Measurements from ENCODE around the gene CD58.
"Not testable (repeated sequence)": the region's sequence is repeated elsewhere in the genome, so short reads cannot be mapped to it uniquely, and the experiment has no call there.

CD58 gene

DNA sequence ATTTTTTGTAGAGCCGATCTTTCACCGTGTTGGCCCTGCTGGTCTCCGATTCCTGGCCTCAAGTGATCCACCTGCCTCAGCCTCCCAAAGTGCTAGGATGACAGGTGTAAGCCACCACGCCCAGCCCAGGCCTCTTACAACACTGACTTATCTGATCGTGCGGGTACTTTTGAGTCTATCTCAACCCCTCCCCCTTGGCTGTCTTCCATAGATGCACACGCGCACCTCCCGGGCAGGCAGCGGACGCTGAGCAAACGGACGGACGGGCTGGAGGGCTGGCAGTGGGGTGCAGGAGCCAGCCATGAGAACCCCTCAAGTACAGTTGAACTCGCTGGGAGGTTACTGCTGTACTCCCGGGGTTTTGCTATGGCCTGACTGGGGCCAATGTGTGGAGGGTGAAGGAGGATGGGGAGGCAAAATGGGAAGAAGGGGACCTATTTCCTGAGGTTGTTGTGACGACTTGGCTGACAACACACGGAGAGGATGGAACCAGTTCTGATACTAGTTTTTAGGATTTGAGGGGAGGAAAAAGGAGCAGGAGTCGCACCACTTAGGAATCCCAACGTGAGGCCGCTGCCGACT lies 959 bp downstream of the CD58 start:
- DNase-seq = peak; percentile 37

DNA sequence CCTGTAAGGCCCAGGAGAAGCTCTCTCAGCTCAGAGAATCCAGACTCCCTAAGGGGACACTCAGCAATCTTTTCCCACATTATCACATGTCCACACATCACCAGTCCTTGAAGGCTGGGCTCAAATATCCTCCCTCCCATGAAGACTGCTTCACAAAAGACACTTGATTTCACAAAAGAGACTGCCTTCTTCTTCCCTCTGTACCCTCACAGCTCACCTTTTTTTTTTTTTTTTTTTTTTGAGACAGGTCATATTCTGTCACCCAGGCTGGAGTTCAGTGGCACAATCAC lies 1.5 kb downstream of the CD58 start:
- no peak for DNase-seq

DNA sequence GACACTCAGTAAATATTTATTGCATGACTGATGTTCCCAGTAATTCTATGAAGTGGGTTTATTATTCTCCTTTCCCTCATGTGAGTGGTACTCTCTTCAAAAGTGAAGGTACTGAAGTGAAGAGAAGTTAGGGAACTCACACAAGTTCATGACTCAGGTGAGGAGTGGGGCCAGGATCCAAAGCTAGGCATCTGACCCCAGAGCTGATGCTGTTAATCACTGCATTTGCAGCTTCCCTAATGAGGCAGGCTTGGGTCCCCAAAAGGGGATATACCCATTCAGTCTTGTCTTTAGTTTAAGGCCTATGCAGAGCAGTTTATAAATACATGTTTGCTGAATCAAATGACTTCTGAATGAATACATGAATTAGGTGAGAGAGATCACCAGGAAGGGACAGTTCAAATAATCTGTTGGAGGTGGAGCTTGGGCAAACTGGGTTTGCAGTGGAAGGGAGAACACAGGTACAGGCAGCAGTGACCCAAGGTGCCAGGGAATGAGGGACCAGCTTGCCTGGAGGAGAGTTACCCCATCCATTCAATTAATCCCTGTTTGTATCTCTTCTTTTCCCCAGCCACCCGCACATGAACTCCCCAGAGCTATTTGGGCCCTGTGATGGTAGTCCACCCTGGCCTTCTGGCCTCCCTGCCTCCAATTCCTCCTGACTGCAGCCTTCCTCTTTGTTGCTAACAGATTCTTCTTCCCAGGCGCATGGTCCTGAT lies 2.0 kb downstream of the CD58 start:
- DNase-seq = no peak

DNA sequence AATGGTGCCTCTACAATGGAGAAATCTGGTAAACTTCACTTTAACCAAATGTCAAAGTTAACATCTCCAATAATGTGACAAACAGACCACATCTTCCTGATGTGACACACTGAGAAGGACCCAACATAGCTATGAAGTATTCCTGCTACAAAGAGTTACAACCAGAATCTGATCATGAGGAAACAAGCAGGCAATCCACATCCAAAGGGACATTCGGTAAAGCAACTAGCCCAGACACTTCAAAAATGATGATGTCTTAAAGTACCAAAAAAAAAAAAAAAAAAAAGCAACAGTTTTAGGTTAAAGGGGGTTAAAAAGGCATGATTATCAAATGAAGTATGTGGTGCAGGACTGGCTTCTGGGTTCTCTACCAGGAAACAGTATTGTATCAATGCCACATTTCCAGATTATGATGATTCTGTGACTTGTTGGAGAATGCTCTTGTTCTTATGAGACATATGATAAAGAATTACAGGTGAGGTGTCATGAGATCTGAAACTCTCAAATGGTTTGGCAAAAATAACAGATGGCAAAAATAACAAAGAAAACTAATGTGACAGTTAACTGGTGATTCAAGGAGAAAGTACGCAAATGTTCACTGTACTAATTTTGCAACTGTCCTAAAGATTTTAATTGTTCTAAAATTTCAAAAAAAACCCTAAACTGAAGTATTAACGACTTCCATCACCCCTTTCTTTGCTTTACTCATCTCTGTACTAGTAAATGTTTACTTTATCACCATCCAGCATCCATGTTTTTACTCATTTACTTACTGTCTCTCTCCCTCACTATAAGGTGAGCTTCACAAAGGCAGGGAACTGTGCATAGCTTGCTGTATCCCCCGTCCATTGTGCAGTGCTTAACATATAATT lies 2.8 kb downstream of the CD58 start:
- no peak for DNase-seq

DNA sequence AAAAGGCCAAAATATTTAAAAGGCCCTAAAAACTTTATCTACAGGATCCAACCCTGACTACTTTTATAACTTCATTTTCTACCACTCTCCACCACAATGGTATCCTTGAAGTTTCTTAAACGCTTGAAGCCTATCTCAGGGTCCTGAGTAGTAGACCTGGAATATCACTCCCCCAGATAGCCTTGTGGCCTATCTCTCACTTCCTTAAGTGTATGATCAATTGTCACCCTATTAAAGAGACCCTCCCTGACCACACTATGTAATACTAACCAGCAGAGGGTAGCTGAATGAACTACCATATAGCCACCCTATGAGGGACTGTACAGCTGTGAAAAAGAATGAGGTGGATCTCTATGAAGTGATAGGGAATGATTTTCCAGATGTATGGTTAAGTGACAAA lies 5.6 kb downstream of the CD58 start:
- DNase-seq = no peak

DNA sequence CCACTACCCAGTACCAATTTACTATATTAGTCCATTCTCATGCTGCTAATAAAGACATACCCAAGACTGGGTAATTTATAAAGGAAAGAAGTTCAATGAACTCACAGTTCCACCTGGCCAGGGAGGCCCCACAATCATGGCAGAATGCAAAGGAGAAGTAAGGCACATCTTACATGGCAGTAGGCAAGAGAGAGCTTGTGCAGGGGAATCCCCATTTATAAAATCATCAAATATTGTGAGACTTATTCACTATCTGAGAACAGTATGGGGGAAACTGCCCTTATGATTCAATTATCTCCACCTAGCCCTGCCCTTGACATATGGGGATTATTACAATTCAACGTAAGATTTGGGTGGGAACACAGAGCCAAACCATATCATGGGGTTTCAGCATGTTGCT lies 6.4 kb downstream of the CD58 start:
- DNase-seq = no peak

DNA sequence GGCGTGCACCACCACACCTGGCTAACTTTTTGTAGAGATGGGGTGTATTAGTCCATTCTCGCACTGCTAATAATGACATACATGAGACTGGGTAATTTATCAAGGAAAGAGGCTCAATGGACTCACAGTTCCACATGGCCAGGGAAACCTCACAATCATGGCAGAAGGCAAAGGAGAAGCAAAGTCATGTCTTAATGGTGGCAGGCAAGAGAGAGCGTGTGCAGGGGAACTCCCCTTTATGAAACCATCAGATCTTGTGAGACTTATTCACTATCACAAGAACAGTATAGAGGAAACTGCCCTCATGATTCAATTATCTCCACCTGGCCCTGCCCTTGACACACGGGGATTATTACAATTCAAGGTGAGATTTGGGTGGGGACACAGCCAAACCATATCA lies 8.4 kb downstream of the CD58 start:
- DNase-seq = not testable (repeated sequence)

DNA sequence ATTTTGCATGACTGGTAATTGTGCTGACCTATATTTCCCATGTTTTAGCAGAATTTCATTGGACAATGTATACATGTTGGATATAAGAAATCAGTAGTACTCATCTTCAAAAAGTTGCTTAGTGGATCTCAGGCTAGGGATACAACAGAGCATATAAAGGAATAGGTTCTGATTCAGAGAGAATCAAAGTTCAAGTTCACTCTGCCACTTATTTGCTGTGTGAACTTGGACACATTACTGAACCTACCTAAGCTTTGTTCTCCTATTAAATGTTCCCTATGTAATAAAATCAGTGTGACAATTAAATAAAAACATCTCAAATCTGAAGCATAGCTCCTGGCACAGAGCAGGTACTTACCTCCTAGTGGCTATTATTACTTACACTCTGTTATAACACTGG lies 9.3 kb downstream of the CD58 start:
- DNase-seq = no peak

DNA sequence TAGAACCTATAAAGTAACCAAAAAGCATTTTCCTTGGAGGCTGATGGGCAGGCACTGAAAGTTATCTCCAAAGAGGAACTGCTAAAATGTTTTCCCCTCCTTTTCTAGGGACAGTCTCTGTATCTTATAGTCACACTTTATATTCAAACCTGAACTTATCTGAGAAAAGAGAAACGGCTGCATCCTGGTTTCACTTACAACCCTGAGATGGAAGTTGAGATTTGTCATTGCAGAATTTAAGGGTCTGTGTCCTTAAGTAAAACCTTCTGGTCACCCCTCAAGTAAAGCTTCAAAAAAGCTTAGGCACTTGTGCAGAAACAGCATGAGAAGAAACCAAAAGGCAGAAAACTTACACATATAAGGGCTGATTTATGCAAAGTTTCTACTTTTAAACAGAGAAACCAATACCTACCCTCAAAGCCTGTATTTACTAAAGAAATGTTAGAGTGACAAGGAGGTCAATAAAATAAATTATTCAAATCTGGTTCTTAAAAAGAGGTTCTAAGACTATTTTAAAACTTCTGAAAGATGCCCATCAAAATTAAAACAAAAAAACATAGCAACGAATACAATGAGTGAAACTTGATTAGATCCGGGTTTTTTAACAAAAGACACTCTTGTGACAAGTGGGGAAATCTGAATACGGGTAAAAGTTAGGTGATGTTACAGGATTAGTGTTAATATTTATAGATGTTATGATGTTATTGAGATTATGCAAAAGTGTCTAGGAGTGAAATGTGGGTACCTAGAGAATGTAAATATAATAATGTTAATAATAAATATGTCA lies 9.9 kb downstream of the CD58 start:
- no peak for DNase-seq

DNA sequence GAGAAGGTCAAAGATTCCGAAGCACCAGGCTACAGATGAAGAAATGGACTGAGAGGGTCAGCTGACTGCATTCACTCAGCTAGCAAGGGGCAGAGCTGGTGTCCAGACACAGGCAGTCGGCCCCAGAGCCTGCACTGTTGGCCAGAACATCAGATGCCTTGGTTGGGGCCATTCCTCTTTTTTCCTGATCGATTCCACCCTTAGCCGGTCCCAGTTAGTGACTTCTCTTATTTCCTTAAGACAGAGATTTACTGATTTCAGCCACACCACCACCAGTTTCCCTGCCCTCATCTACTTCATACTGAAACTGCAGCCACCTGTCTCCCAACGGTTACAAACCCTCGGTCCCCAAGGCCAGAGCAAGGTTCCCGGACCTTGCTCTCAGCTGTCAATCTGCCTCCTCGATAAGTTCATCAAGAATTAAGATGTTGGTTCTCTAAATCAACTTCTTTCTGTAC lies 11.5 kb downstream of the CD58 start:
- no peak for DNase-seq

DNA sequence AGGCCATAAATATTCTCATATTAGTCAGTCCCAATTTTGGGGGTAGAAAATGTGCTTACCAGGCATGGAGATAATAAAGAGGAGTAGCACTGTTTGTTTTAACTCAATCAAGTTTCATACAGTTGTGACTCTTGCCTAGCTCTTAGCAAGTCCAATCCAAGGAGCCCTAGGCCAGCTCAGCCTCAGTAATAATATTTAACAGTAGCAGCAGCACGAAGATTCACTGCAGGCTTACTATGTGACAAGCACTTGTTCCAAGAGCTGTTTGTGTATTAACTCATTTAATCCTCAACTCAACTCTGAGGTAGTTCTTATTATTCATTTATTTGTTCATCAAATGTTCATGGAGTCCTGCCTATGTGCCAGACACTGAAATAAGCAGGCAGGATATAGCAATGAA lies 12.3 kb downstream of the CD58 start:
- no peak for DNase-seq

DNA sequence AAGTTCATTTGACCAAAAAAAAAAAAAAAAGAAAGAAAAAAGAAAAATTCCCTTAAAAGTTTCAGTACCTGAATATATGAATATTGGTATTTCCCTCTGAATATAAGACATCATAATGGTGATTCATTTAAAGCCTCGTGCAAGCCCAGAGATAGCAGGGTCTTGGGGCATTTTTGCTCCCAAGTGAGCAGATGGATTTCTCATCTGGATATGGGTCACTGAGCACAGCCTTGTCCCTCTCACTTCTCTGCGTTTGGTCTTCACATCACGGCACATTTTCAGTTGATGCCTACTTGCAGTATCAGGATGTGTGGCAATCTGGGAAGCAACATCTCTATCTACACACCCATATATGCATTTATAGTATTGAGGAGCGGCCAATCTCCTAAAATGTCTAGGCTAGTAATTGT lies 12.7 kb downstream of the CD58 start:
- no peak for DNase-seq

DNA sequence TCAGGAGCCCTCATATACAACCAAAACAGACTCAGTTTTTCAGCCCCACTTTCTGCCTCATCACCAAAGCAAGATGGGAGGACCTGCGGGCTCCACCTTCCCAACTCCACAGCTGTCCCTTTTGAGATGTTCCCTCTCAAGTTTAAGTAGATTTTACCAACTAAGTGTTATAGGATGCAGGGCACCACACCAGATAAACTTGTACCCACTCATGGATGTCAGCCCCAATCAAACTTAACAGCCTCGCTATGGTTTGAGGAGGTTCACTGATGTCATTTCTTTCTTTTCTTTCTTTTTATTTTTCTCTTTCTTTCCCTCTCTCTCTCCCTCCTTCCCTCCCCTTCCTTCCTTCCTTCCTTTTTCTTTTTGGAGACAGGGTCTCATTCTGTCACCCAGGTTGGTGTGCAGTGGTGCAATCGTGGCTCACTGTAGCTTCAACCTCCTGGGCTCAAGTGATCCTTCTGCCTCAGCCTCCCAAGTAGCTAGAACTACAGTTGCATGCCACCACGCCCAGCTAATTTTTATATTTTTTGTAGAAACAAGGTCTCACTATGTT lies 13.4 kb downstream of the CD58 start:
- DNase-seq = no peak

DNA sequence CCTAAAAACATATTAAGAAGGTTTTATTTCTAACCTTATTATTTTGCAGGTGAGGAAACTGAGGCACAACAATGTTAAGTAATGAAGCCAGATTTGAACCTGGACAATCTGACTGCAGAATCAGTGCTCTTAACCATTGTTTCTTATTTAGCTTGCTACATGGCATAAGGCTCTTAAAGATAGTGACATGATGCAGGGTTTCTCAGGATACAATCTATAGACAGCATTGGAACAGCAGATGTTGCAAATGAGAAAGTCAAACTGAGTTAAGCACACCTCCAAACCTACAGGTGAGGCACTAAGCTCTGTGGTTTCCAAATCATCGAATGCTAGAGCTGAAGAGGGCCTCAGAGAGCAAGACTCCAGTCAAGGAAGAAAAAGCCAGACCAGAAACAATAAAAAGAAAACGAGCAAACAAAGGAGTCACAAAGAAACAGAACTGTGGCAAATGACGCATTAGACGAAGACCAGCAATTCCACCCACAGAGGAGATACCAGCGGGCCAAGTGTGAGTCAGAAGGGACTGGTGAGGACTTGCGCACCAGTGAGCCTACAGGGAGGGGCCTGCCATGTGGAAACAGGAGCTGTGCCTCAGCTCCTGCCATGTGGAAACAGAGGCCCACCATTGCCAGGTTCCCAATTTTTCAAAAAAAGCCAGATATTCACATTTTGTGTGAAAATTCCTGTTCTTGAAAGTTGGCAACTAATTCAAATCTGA lies 14.4 kb downstream of the CD58 start:
- DNase-seq = peak; percentile 26

DNA sequence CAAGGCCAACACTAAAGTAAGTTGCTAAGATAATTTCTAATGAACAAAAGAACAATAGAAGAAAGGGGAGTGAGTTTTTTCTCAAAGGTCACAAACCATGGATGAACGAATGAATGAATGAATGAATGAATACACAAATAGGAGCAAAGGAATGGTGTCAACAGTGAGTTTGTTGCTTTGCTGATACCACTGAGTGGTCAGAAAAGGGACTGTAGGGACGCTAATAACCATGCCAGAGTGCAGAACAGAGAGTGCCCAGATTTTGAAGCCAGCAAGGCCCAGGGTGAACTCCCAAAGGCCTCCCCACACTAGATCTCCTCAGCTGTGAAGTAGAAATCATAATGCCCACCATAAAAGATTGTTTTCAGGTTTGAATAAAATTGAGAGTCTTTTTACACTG lies 15.9 kb downstream of the CD58 start:
- DNase-seq = no peak

DNA sequence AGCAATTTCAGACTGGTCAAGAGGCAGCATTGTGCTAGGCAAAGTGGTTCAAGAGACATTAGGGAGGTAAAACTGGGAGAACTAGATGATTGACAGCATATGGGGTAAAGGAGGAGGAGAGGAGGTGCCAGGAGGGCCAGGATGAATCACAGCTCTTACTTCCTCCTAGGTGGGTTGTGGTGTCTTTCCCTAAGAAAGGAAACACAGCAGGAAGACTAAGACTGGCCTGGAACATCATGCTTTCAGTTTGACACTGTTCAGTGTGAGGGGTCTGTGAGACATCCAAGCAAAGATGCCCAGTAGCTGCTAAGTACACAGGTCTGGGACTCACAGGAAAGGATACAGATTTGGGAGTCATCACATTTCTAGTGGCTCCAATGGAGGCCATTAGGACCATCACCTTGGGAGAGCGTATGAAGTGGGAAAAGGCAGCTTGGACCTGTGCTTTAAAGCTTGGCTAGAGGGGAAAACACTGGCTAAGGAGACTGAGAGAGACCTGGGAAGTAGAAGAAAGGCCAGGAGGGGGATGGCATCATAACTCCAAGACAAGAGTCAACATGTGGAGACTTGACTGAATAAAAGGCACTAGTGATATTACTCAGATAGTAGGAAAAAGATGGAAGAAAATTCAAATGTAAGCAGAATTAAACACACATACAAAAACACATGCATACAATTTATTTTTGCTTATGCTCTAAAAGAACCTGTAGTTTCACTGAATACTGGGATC lies 17.3 kb downstream of the CD58 start:
- no peak for DNase-seq

DNA sequence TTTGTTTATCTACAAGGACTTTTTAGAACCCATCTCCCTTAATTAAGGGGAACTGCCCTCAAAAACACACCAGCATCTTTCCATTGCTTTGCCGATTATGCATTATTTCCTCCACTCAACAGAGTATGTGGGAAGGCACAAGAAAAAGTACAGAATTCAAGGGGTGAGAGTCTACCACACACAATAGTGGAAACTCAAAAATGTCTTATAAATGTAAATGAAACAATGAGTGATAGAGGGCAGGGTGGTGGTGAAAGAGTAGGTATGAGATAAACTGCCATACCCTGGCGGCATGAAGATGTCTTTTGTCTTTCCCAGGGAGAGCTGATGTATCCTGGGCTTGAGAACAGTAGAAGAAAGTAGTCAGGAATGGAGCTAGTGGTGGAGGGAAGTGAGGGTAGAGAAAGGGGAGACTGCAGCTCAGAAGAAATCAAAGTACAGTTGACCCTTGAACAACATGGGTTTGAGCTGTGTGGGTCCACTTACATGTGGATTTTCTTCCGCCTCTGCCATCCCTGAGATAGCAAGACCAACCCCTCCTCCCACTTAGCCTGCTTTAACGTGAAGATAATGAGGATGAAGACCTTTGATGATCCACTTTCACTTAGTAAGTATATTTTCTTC lies 24.4 kb downstream of the CD58 start:
- DNase-seq = no peak

DNA sequence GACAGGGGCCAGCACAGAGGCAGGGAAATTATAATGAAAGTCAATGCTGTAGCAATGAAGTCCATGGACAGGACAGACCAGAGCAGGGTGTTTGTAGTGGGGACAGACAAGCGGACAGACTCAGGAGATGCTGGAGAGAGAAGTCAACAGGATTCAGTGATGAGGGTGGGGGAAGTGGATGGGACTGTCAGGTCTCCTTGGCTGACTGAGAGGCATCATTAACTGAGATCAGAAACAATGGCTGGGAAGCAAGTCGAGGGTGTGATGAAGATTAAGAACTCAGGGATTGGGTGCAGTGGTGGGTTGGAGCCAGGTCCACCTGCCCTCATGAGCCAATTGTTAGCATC lies 25.5 kb downstream of the CD58 start:
- DNase-seq = no peak

DNA sequence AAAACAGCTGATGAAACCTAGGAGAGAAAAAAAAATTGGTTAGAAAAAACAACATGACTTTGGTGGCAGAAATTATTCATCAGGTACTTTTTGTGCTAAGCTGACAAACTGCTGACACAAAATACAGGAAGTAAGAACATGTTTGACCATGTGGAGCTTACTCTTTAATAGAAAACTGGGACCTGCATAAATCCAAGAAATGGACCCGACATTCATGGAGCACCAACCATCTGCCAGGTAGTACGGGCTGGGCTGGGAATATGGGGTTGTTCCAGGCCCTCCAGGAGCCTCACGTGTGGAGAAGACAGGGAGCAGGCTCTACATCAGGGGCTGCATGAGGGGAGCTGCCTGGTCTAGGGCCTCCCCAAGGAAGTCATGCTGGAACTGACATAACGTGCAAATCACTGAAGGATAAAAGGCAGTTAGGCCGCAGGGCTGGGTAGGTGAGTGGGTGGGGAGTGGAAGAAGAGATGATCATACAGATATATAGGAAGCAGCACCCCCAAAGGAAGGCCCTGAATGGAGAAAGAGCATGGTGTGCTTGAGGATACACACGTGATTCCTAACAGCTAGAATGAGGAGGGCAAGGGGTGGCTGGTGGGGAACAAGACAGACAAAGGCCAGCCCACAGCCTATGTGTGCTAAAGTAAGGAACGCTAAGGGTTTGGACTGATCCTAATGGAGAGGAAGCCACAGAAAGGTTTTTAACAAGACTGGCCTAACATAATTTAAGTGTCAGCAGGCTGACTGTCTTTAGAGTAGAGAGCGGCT lies 26.1 kb downstream of the CD58 start:
- no peak for DNase-seq

DNA sequence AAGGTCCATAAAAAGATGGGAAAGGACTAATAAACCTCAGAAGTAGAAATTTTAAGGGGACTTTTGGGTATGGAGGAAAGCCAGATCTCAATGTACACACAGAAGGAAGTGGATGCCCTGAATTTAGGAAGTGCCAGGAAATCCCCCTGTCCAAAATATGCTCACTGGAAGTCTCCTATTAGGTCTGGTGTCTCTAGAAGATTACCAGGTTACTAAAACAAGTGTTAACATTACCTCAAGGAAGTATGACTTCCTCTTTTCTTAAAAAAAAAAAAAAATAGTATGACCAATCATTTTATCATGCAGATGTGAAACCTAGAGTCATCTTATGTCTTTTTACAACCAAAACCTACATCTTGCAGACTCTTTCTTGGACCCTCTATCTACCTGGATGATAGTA lies 30.7 kb downstream of the CD58 start:
- no peak for DNase-seq

DNA sequence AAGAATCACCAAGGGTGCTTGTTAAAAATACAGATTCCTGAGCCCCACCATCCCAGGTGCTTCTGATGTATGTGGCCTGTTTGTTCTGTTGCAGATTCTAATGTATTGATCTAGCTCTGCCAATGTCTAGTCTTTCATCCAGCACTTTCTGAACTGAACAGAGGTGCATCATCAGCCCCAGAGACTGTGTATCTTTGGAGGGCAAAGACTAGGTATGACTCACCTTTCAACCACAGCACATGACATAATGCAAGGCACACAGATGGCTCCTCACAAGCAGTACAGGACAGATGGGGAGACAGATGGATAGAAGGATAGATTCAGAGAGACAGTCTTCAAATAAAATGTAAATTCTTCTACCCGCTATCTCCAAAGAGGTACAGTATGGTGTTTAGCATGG lies 32.3 kb downstream of the CD58 start:
- DNase-seq = no peak
